Tracheal epithelial cell (primary cell): ENCODE measurements around the gene KRT8. TPM values are rescaled to one million over a fixed set of nuclear protein-coding genes. Genes with fewer than 3 reads are reported as not detected.

ENCODE experiments used
- total RNA-seq: library from RNA; depleted of rRNA; stranded (reverse); fragments of >200 nt; gene quantifications from 2 replicates; pipeline ENCODE4 v1.2.1, GENCODE V29; 2014

Gene KRT8
- 140 and 289 TPM in 2 replicates for total RNA-seq

DNA sequence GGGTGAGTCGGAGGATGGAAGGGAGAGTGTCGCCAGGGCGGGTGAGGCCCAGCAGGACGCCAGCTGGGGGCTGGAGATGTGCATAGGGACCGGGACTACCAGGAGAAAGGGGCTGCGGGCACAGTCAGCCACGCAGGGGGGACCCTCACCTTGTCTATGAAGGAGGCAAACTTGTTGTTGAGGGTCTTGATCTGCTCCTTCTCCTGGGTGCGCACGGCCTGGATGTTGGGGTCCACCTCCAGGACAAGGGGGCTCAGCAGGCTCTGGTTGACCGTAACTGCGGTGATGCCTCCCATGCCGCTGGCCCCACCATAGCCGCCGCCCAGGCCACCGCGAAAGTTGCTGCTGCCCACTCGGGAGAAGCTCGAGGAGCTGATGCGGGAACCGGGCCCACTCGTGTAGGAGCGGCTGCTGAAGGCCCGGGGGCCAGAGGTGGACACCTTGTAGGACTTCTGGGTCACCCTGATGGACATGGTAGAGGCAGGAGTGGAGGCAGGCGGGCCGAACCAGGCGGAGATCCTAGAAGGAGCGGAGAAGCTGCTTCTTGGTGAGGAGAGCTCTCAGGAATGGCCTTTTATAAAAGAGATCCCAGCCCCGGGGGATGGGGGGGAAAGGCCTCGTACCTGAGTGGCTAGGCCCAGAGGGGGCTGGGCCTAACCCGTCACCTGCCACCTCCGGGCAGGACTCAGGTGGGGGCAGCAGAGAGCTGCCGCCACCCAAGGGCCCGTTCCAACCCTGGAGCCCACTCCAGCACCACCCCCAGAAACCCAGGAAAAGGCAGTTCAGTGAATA, at the start of gene KRT8:
TSS of gene KRT8 (minus strand) at position 568 of the 792 bp plus-strand sequence. CDS start at position 473, 95 bp downstream.

DNA sequence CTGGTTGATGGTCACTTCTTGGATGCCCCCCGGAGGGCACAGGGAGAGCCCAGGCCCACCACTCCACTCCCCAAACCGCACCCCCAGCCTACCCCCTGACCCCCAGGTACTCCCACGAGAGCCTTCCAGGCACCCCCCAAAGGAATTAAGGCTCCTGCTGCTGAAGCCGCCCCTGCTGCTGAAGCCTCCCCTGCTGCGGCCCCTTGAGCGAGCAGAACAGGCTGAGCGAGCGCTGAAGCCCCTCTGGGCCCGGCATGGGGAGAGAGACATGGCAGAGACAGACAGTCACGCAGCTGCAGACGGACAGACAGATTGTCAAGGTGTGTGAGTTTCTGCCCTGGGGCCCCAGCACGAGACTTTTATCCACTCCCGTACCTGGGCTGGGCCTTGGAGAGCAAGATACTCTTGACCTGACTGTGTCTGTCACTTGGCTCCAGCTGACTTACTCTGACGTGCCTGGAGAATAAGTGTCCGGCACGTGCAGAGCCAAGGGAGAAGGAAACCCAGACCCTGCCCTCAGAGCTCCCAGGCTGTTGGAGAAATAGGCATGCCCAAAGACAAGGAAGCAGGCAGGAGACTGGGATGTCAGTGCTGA, 56.1 kb downstream of the KRT8 start, which contains the start of gene KRT78:
TSS of gene KRT78 (minus strand) at position 334 of the 595 bp plus-strand sequence. CDS start at position 270, 64 bp downstream.

Other genes with a start within 250 kb of the KRT8 start
- not detected in 2 replicates for gene KRT1, start 224.7 kb downstream of the KRT8 start, total RNA-seq
- gene KRT77, start 201.6 kb downstream of the KRT8 start, total RNA-seq, result not detected in 2 replicates
- not detected in 2 replicates for gene KRT76, start 127.7 kb downstream of the KRT8 start, total RNA-seq
- gene KRT3, start 109.0 kb downstream of the KRT8 start, total RNA-seq, result not detected in 2 replicates
- 0.96 and 12.1 TPM in 2 replicates for gene KRT4, start 91.0 kb downstream of the KRT8 start, total RNA-seq
- gene KRT79, start 70.8 kb downstream of the KRT8 start, total RNA-seq, result 0.21 and 0.24 TPM in 2 replicates
- gene KRT78, start 56.1 kb downstream of the KRT8 start, total RNA-seq, result 1.3 and 1.7 TPM in 2 replicates
- gene KRT18, start 44.0 kb upstream of the KRT8 start, total RNA-seq, result 256 and 464 TPM in 2 replicates
- 1,814 and 2,262 TPM in 2 replicates for gene EIF4B, start 101.4 kb upstream of the KRT8 start, total RNA-seq
- 0.43 and 2.7 TPM in 2 replicates for gene TNS2, start 145.0 kb upstream of the KRT8 start, total RNA-seq
- gene SPRYD3, start 174.3 kb upstream of the KRT8 start, total RNA-seq, result 9.0 and 17.1 TPM in 2 replicates
- gene IGFBP6, start 192.6 kb upstream of the KRT8 start, total RNA-seq, result 37.1 and 76.5 TPM in 2 replicates
- gene SOAT2, start 198.4 kb upstream of the KRT8 start, total RNA-seq, result not detected in 2 replicates